ENCODE measurements around the gene WNT4.

WNT4 gene

DNA sequence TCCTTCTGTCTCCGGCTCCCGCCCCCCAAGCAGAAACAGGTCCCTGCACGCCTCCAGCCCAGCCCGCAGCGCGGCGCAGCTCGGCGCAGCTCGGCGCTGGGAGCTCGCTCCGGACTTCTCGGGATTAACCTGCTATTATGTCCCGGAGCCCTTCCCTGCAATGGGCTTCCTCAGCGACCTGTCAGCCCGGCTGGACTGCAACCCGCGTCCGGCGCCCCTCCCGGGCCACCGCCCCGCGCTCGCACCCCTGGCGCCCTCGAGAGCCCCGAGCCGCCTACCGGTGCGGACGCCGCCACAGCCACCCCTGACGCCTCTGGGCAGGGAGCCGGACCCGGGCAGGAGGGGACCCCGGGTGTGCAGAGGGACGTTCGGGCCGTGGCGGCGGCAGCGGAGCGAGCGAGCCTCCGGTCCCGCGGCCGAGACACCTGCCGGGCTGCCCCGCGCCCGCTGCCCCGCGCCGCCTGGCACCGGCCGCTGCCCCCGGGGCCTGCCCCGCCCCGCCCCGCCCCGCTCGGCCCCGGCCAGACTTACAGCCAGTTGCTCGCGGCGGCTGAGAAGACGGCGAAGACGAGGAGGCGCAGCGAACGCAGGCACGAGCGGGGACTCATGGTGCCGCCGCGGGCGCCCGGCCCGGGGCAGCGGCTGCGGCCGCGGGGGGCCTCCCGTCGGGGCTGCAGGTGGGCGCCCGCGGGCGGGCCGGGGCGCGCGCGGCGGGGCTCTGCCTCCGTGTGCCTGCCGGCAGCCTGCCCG is 407 bp downstream of the WNT4 start:
- Mint-ChIP-seq H3K27ac (no peak overlapping the region), H3K4me1 (peaks cover 10% of the 10 kb centered on the region), H3K9me3 (no peaks in the 10 kb centered on the region), H3K4me3 (peak overlapping the region; percentile 7), H3K27me3 (peaks cover 30% of the 10 kb centered on the region), H3K36me3 (no peaks in the 10 kb centered on the region)

GRCh38 chr1:22141554-22142314 is 1.2 kb downstream of the WNT4 start:
- Mint-ChIP-seq H3K4me1 (peaks cover 10% of the 10 kb centered on the region), H3K36me3 (no peaks in the 10 kb centered on the region), H3K27ac (no peak overlapping the region), H3K9me3 (no peaks in the 10 kb centered on the region), H3K27me3 (peaks cover 30% of the 10 kb centered on the region), H3K4me3 (peak overlapping the region; percentile 57)

DNA sequence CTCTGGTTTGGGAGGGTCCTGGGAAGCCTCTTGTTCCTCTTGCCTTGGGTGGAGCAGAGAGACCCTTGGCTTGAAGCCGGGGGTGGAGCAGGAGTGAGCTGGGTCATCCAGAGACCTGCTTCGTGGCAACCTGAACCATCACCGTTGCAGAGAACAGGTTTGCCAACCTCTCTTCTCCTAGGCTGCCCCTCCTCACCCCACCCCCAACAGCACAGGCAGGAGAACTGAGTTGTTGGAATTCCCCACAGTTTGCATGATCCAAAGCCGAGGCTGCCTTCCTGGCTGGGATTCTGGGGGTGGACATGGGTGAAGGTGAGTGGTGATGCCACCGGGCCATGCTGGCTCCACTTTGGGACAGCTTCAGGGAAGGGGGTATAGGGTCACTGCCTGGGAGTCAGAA is 2.2 kb downstream of the WNT4 start:
- Mint-ChIP-seq H3K4me3 (no peak overlapping the region), H3K9me3 (no peaks in the 10 kb centered on the region), H3K36me3 (no peaks in the 10 kb centered on the region)

GRCh38 chr1:22139817-22140216 is 3.1 kb downstream of the WNT4 start:
- H3K27ac Mint-ChIP-seq = no peak overlapping the region
- no peak overlapping the region for H3K4me3 Mint-ChIP-seq
- H3K9me3 Mint-ChIP-seq = no peaks in the 10 kb centered on the region
- H3K27me3 Mint-ChIP-seq = peaks cover 18% of the 10 kb centered on the region
- H3K4me1 Mint-ChIP-seq = peaks cover 10% of the 10 kb centered on the region
- no peaks in the 10 kb centered on the region for H3K36me3 Mint-ChIP-seq

More for the DNA sequence above, 2.2 kb downstream of the WNT4 start:
- Mint-ChIP-seq H3K4me1 (peaks cover 10% of the 10 kb centered on the region), H3K27ac (no peak overlapping the region), H3K27me3 (peaks cover 26% of the 10 kb centered on the region)

DNA sequence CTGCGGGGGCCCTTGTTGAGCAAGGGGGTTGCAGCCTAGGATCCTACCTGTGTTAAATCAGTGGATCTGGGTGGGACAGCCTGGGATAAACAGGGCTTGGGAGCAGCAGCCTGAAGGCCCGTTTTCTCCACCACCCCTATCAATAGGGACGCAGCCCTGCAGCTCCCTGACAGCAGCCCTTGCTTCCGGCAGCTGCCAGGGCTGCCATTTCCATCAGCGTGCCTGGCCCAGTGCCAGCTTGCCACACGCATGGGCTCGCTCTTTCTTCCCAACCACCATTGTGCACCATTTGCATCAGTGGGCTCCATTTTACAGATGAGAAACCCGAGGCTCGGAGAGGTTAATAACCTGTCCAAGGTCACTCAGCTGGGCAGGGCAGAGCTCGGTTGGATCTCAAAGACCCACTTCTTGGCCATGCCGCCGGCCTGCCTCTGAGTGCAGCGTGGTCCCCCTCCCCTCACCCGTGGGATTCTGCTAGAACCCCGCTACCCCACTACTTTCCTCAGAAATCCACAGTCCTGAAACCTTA is 3.8 kb downstream of the WNT4 start:
- Mint-ChIP-seq H3K36me3 (no peaks in the 10 kb centered on the region), H3K27me3 (peaks cover 11% of the 10 kb centered on the region), H3K4me1 (peaks cover 6% of the 10 kb centered on the region), H3K4me3 (no peak overlapping the region), H3K9me3 (no peaks in the 10 kb centered on the region), H3K27ac (no peak overlapping the region)

- H3K27ac Mint-ChIP-seq = no peak overlapping the region
- no peaks in the 10 kb centered on the region for H3K9me3 Mint-ChIP-seq
- no peak overlapping the region for H3K4me3 Mint-ChIP-seq
- no peaks in the 10 kb centered on the region for H3K36me3 Mint-ChIP-seq
- peaks cover 5% of the 10 kb centered on the region for H3K27me3 Mint-ChIP-seq
- H3K4me1 Mint-ChIP-seq = no peaks in the 10 kb centered on the region
These were observed 5.7 kb downstream of the WNT4 start for GRCh38 chr1:22137004-22137720.

GRCh38 chr1:22133931-22134324 is 9.0 kb downstream of the WNT4 start:
- H3K36me3 Mint-ChIP-seq = no peaks in the 10 kb centered on the region
- no peaks in the 10 kb centered on the region for H3K4me1 Mint-ChIP-seq
- no peak overlapping the region for H3K4me3 Mint-ChIP-seq
- H3K27ac Mint-ChIP-seq = no peak overlapping the region
- H3K9me3 Mint-ChIP-seq = no peaks in the 10 kb centered on the region
- peaks cover 2% of the 10 kb centered on the region for H3K27me3 Mint-ChIP-seq

- Mint-ChIP-seq H3K4me1 (no peaks in the 10 kb centered on the region), H3K36me3 (no peaks in the 10 kb centered on the region), H3K27ac (no peak overlapping the region), H3K9me3 (no peaks in the 10 kb centered on the region), H3K27me3 (peaks cover under 1% of the 10 kb centered on the region), H3K4me3 (no peak overlapping the region)
These were observed 9.5 kb downstream of the WNT4 start for GRCh38 chr1:22133247-22133930.

GRCh38 chr1:22132517-22133235 is 10.2 kb downstream of the WNT4 start:
- no peaks in the 10 kb centered on the region for H3K36me3 Mint-ChIP-seq
- H3K4me3 Mint-ChIP-seq = no peak overlapping the region
- no peak overlapping the region for H3K27ac Mint-ChIP-seq
- no peaks in the 10 kb centered on the region for H3K27me3 Mint-ChIP-seq
- no peaks in the 10 kb centered on the region for H3K9me3 Mint-ChIP-seq
- H3K4me1 Mint-ChIP-seq = no peaks in the 10 kb centered on the region

DNA sequence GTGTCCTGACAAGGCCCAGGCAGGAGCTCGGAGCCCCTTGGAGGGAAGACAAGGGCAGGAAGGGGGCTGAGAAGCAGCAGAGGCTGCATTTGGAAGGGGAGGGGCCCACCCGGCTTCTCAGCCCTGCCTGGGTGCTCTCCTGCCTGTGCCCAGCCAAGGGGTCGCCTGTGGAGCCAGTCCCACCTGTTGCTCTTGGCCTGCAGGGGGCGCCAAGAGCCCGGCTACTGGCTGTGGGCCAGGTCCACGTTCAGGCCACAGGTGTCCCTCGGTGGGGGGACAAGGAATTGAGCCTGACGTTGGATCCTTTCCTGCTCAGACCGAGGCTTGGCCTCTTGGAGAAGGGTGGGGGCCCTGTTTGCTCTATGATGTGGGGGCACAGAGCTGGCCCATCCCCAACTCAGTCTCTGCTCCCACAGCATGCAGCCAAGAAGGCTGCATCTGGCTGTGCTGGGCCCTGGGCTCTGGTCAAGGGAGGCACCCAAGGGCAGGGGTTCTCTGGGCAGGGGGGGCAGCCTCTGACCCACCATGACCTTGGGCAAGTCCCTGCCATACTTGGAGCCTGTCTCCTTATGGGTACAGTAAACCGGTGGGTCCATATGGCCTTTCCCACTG is 10.9 kb downstream of the WNT4 start:
- H3K4me3 Mint-ChIP-seq = no peak overlapping the region
- no peak overlapping the region for H3K27ac Mint-ChIP-seq
- H3K4me1 Mint-ChIP-seq = no peaks in the 10 kb centered on the region
- H3K9me3 Mint-ChIP-seq = no peaks in the 10 kb centered on the region
- H3K27me3 Mint-ChIP-seq = no peaks in the 10 kb centered on the region
- H3K36me3 Mint-ChIP-seq = no peaks in the 10 kb centered on the region

GRCh38 chr1:22131062-22131461 is 11.8 kb downstream of the WNT4 start:
- Mint-ChIP-seq H3K4me1 (no peaks in the 10 kb centered on the region), H3K36me3 (no peaks in the 10 kb centered on the region), H3K27me3 (no peaks in the 10 kb centered on the region), H3K4me3 (no peak overlapping the region), H3K27ac (no peak overlapping the region), H3K9me3 (no peaks in the 10 kb centered on the region)

- H3K27ac Mint-ChIP-seq = no peak overlapping the region
- no peak overlapping the region for H3K4me3 Mint-ChIP-seq
These were observed 13.3 kb downstream of the WNT4 start for GRCh38 chr1:22129501-22130117.

GRCh38 chr1:22128392-22128791 is 14.5 kb downstream of the WNT4 start:
- no peaks in the 10 kb centered on the region for H3K9me3 Mint-ChIP-seq

More at GRCh38 chr1:22129501-22130117, 13.3 kb downstream of the WNT4 start:
- H3K27me3 Mint-ChIP-seq = no peaks in the 10 kb centered on the region
- no peaks in the 10 kb centered on the region for H3K9me3 Mint-ChIP-seq
- no peaks in the 10 kb centered on the region for H3K36me3 Mint-ChIP-seq
- H3K4me1 Mint-ChIP-seq = no peaks in the 10 kb centered on the region

GRCh38 chr1:22127731-22128130 is 15.2 kb downstream of the WNT4 start:
- no peaks in the 10 kb centered on the region for H3K36me3 Mint-ChIP-seq
- no peaks in the 10 kb centered on the region for H3K27me3 Mint-ChIP-seq
- no peaks in the 10 kb centered on the region for H3K4me1 Mint-ChIP-seq
- no peaks in the 10 kb centered on the region for H3K9me3 Mint-ChIP-seq
- H3K4me3 Mint-ChIP-seq = no peak overlapping the region
- H3K27ac Mint-ChIP-seq = no peak overlapping the region

More at GRCh38 chr1:22128392-22128791, 14.5 kb downstream of the WNT4 start:
- Mint-ChIP-seq H3K4me1 (no peaks in the 10 kb centered on the region), H3K27ac (no peak overlapping the region), H3K4me3 (no peak overlapping the region), H3K36me3 (no peaks in the 10 kb centered on the region), H3K27me3 (no peaks in the 10 kb centered on the region)

Data from activated naive CD4-positive, alpha-beta T cell treated with anti-CD3 and anti-CD28 coated beads, Interleukin-2, amount 50 U/mL, for 24 hours (primary cell).